ENCODE measurements around the gene CEP70.
"Not testable (repeated sequence)": the region's sequence is repeated elsewhere in the genome, so short reads cannot be mapped to it uniquely, and the experiment has no call there.

Gene CEP70

DNA sequence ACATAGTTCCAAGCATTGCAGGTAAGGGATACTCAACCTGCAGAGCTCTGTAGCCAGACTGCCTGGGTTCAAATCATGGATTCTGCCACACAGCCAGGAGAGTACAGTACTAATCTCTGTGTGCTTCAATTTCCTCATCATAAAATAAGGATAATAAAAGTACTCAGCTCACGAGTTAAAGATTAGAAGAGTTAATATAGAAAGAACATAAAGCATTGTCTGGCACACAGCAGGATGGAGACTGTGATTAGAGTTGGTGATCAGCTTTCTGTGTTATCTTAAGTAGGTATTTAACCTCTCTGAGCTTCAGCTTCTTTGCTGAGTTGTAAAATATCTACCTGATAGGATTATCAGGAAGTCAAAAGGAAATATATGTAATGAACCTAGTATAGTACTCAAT lies 2.7 kb downstream of the CEP70 start:
- no peak for DNase-seq

- no peak for DNase-seq
These were observed 5.6 kb downstream of the CEP70 start for GRCh38 chr3:138588445-138588844.

- no peak for DNase-seq
These were observed 6.7 kb downstream of the CEP70 start for GRCh38 chr3:138587374-138587773.

DNA sequence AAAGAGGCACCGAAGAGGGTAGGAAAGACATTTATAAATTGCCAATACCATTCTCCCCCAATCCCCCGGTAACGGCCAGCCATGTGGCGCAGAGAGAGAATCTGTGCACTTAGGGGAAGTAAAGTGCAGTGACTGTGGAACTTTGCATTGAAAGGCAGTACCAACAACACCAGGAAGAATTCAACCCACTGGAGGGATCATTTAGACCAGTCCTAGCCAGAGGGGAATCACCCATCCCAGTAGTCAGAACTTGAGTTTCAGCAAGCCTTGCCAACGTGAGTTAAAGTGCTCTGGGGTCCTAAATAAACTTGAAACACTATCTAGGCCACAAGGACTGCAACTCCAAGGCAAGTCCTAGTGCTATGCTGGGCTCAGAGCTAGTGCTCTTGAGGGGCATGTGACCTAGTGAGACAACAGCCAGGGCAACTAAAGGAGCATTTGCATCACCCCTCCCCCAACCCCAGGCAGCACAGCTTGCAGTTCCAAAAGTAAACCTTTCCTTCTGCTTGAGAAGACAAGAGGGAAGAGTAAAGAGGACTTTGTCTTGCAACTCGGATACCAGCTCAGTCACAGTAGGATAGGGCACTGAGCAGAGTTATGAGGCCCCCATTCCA lies 15.0 kb downstream of the CEP70 start:
- no peak for DNase-seq

- DNase-seq = no peak
These were observed 15.9 kb downstream of the CEP70 start for GRCh38 chr3:138578141-138578540.

GRCh38 chr3:138573138-138573537 lies 20.9 kb downstream of the CEP70 start:
- DNase-seq = no peak

DNA sequence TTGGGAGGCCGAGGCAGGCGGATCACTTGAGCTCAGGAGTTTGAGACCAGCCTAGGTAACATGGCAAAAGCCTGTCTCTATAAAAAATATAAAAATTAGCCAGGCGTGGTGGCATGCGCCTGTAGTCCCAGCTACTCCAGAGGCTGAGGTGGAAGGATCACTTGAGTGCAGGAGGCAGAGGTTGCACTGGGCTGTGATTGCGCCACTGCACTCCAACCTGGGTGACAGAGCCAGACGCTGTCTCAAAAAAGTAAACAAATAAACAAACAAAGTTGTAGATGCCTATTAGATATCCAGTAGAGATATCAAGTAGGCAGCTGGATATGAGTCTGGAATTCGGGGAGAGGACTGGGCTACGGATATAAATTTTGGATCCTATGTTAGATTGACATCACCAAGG lies 24.4 kb downstream of the CEP70 start:
- DNase-seq = not testable (repeated sequence)

DNA sequence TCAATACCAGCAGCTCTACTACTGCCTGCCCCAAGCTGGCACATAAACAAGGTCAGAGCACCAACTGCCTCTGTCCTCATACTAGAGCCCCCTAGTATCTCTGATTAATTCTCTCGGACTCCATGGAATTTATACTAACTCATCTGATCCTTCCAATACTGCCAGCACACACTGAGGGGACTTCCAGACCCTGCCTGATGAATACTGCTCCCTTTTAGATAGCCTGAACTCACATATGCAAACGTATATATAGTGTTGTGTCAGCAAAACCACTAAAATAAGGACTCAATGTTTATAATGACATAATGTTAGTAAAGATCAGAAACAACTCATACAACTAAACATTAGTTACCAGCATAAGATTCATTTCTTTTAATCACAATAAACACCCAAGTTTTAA lies 25.0 kb downstream of the CEP70 start:
- no peak for DNase-seq

GRCh38 chr3:138567403-138567802 lies 26.7 kb downstream of the CEP70 start:
- DNase-seq = no peak

DNA sequence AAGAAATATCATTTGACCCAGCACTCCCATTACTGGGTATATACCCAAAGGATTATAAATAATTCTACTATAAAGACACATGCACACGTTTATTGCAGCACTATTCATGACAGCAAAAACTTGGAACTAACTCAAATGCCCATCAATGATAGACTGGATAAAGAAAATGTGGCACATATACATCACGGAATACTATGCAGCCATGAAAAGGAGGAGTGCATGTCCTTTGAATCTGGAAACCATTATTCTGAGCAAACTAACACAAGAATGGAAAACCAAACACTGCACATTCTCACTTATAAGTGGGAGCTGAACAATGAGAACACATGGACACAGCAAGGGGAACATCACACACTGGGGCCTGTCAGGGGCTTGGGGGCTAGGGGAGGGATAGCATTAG lies 27.8 kb downstream of the CEP70 start:
- not testable (repeated sequence) for DNase-seq

DNA sequence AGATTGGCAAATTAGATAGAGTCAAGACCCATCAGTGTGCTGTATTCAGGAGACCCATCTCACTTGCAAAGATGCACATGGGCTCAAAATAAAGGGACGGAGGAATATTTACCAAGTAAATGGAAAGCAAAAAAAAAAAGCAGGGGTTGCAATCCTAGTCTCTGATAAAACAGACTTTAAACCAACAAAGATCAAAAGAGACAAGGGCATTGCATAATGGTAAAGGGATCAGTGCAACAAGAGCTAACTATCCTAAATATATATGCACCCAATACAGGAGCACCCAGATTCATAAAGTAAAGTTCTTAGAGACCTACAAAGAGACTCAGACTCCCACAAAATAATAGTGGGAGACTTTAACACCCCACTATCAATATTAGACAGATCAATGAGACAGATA lies 31.2 kb downstream of the CEP70 start:
- not testable (repeated sequence) for DNase-seq

DNA sequence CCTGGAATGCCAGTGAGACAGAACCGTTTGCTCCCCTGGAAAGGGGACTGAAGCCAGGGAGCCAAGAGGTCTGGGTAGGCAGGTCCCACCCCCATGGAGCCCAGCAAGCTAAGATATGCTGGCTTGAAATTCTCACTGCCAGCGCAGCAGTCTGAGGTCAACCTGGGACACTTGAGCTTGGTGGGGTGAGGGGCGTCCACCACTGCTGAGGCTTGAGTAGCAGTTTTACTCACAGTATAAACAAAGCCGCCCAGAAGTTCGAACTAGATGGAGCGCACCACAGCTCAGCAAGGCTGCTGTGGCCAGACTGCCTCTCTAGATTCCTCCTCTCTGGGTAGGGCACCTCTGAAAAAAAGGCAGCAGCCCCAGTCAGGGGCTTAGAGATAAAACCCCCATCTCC lies 33.6 kb downstream of the CEP70 start:
- no peak for DNase-seq

DNA sequence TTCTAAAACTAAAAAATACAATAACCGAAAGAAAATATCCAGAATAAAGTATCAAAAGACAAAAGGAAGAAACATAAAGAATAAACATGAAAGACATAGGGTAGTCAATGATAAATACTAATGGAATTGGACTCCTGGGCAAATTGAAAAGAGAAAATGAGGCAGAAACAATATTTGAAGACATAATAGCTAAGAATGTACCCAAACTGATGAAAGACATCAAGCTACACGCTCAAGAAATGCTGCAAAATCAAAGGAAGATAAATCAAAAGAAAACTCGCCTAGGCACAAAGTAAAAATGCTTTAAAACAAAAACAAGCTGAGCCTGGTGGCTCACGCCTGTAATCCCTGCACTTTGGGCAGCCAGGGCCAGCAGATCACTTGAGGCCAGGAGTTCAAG lies 34.9 kb downstream of the CEP70 start:
- DNase-seq = no peak

DNA sequence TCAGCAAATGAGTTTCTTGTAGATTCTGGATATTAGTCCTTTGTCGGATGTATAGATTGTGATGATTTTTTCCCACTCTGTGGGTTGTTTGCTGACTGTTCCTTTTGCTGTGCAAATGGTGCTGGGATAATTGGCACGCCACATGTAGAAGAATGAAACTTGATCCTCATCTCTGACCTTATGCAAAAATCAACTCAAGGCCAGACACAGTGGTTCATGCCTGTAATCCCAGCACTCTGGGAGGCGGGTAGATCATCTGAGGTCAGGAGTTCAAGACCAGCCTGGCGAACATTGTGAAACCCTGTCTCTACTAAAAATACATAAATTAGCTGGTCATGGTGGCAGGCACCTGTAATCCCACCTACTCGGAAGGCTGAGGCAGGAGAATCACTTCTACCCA lies 39.3 kb downstream of the CEP70 start:
- DNase-seq = not testable (repeated sequence)

- DNase-seq = not testable (repeated sequence)
These were observed 43.1 kb downstream of the CEP70 start for GRCh38 chr3:138550958-138551357.

GRCh38 chr3:138549179-138549977 lies 44.7 kb downstream of the CEP70 start:
- DNase-seq = no peak

DNA sequence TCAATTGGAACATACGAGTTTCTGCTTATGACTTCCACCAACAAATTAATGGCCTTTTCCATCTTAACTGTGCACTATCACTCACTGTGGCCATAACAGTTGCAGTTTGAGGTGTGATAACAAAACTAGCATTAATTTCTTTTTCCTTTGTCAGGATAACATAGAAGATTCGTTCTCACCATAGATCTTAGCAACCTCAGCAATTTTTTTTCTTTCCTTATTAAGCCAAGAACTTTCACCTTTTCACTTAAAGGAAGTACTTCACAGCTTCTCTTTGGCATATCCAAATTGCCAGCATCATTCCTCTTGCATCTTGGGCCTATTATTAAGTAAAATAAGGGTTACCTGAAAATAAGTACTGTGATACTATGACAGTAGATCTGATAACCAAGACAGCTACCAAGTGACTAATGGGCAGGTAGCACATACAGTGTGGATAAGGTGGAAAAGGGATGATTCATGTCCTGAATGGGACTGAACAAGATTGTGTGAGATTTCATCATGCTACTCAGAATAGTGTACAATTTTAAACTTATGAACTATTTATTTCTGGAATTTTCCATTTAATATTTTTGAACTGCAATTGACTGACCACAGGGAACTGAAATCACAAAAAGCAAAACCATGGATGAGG lies 46.6 kb downstream of the CEP70 start:
- no peak for DNase-seq

DNA sequence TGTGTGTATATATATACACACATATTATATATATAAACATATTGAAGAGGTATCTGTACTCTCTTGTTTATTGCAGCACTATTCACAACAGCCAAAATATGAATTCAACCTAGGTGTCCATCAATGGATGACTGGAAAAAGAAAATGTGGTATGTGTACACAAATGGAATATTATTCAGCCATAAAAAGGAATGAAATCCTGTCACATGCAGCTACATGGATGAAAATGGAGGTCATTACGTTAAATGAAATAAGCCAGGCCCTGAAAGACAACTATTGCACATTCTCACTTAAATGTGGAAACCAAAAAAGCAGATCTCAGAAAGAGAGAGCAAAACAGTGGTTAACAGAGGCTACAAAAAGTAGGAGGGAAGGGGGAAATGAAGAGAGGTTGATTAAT lies 49.5 kb downstream of the CEP70 start:
- no peak for DNase-seq

- no peak for DNase-seq
These were observed 51.1 kb downstream of the CEP70 start for GRCh38 chr3:138542977-138543376.

GRCh38 chr3:138539352-138539751 lies 54.7 kb downstream of the CEP70 start:
- no peak for DNase-seq

DNA sequence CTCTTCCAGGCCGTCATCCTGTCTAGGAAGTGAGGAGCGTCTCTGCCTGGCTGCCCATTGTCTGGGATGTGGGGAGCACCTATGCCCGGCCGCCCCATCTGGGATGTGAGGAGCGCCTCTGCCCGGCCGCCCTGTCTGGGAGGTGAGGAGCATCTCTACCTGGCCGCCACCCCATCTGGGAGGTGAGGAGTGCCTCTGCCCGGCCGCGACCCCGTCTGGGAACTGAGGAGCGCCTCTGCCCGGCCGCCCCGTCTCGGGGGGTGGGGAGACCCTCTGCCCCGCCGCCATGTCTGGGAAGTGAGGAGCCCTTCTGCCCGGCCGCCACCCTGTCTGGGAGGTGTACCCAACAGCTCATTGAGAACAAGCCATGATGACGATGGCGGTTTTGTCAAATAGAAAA lies 72.6 kb downstream of the CEP70 start:
- DNase-seq = not testable (repeated sequence)

DNA sequence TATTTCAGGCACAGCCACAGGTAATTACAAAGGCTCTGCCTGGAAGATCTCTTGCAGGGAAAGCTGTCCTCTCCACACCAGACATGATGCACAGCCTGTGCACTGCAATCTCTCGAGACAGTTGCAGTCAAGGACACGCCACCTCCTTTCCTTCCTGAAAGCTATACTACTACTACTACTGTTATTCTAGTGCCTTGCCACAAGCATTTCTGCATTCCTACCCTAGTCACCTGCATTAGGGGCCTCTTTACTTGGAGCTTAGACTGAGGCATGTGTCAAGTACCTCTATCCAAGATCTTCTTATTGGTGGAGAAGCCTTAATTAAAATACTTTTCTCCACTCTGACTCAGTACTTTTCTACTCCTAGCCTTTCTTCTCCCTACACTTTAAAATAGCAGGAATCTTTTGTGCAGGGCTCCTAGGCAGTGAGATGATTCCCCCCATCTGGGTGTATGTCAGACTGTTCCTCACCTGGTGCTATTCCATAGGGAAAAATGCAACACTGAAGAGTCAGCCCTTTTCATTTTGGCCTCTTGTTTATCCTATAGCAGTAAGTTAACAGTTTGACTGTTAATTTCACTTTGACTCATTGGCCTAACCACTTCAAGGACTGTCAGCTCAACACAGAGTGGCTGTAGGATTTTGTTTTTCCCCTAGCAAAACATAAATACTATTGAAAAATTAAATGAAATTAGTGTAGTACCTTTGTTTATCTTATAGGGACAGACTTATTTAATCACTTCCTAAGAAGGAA lies 80.8 kb downstream of the CEP70 start:
- no peak for DNase-seq

GRCh38 chr3:138511945-138512344 lies 82.1 kb downstream of the CEP70 start:
- no peak for DNase-seq

DNA sequence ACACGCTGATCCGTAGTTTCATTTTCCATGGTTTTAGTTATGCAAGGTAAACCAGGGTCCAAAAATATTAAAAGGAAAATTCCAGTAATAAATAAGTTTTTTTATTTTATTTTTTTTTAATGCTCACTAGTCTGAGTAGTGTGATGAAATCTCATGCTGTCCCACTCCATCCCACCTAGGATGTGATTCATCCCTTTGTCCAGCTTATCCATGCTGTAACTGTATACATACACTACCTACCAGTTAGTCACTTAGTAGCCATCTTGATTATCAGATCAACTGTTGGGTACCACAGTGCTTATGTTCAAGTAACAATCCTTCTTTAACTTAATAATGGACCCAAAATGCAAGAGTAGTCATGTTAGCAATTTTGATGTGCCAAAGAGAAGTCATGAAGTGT lies 84.5 kb downstream of the CEP70 start:
- no peak for DNase-seq

All from NCI-H1092 (cell line).